Right lobe of liver (tissue), 6 donors: ENCODE data around the gene RNF150. TPM values are rescaled to one million over a fixed set of nuclear protein-coding genes. Genes with fewer than 3 reads are reported as not detected.
A peak's percentile ranks its signal among the peaks of the same experiment; 100 is the strongest.
"Not testable (repeated sequence)": the region's sequence is repeated elsewhere in the genome, so short reads cannot be mapped to it uniquely, and the experiment has no call there.

Experiments
- ATAC-seq, 4 donors: fragments of 200-7000 bp; cut with Tn5 transposase; one replicate each; pipeline ENCODE4 v1.9.1; 2020; ENCODE audit warnings: mild to moderate bottlenecking in 4 of 4, moderate library complexity in 4 of 4
- DNase-seq, 3 donors: peaks; one replicate each; pipeline ENCODE4 v3.0.0-alpha.2; 2020
- H3K27ac ChIP-seq, 3 donors: fragments of 200-600 bp; one replicate each; pipeline ENCODE4 v1.8.0; 2022
- H3K27me3 ChIP-seq, 2 donors: fragments of 200-600 bp; one replicate each; pipeline ENCODE4 v1.8.0; 2022
- H3K36me3 ChIP-seq, 4 donors: fragments of 200-600 bp; sonication (generic) in 1 of 4; one replicate each; pipeline versions ENCODE4 v1.5.1 to v1.8.0; 2017 to 2022; ENCODE audit warnings: control low read depth in 1 of 4
- H3K4me1 ChIP-seq, 4 donors: fragments of 200-600 bp; sonication (generic) in 1 of 4; one replicate each; pipeline versions ENCODE4 v1.5.1 to v1.8.0; 2017 to 2022; ENCODE audit warnings: control low read depth in 1 of 4
- H3K4me3 ChIP-seq, 3 donors: fragments of 200-600 bp; one replicate each; pipeline ENCODE4 v1.8.0; 2022
- H3K9me3 ChIP-seq, 4 donors: fragments of 200-600 bp; sonication (generic) in 1 of 4; one replicate each; pipeline versions ENCODE4 v1.5.1 to v1.8.0; 2017 to 2022; ENCODE audit warnings: control low read depth in 1 of 4
- CTCF ChIP-seq, 4 donors: fragments of 200-600 bp in 3 of 4; fragments of 450-650 bp in 1 of 4; IDR thresholded peaks; one replicate each; pipeline versions ENCODE4 v1.5.1 to v1.8.0; 2016 to 2022; ENCODE audit warnings: antibody characterized with exemption in 4 of 4, mild to moderate bottlenecking in 2 of 4
- POLR2A ChIP-seq: fragments of 450-650 bp; IDR thresholded peaks from one replicate; pipeline ENCODE4 v1.6.1; 2017; ENCODE audit warnings: antibody characterized with exemption, mild to moderate bottlenecking
- WGBS: methylation state at CpG from one replicate; pipeline ENCODE4 v1.1.6; 2018; ENCODE audit warnings: low coverage, low lambda C conversion rate; ENCODE audit not compliant: insufficient coverage; ENCODE audit errors: missing lambda C conversion rate; 5-methylcytosine and 5-hydroxymethylcytosine counted together
- intact Hi-C, 2 donors: fragments of 100-400 bp; cut with DNase I; formaldehyde crosslinking; loops; one replicate each; pipeline versions ENCODE4 v1.11.2 to v1.14.1; 2022
- total RNA-seq, 6 experiments: library from RNA; depleted of rRNA in 2 of 6; stranded (reverse); fragments of >200 nt in 2 of 6; fragmentation: NEBNext Ultra II Directional in 3 of 6; extraction: Animal tissue kit (Norgen Biotek cat#: 25700) in 3 of 6; gene quantifications; one replicate each; pipeline versions ENCODE4 v1.1.0 to v1.2.4, GENCODE V29; 2016 to 2023
- donor health status: DM: no; HTN: yes; CAD: no.
- donor health status: DM: no; HTN: no; CAD: no.
- donor health status: DM: no; HTN: no; CAD: no.
- donor health status: DM: no; HTN: yes; CAD: no.
- donor health status: DM: no; HTN: yes; CAD: no.

The RNF150 gene
- total RNA-seq, 6 experiments from 2014 or later = 1.2 to 1.8 (median 1.5) TPM

GRCh38 chr4:140837736-140838135 lies 295.5 kb downstream of the RNF150 start:
- no peaks in the 10 kb centered on the region for H3K9me3 ChIP-seq
- no peaks in the 10 kb centered on the region for H3K27me3 ChIP-seq
- TF ChIP-seq CTCF (IDR thresholded peaks at IDR 0.05) = no peak
- TF ChIP-seq POLR2A = no peak
- intact Hi-C loops = no loop called here
- no peak for DNase-seq
- peak in 2 of 4 donors; percentile 42 to 44 for ATAC-seq
- no peak overlapping the region for H3K27ac ChIP-seq
- H3K36me3 ChIP-seq = no peaks in the 10 kb centered on the region
- no peaks in the 10 kb centered on the region for H3K4me1 ChIP-seq
- H3K4me3 ChIP-seq = no peak overlapping the region

- WGBS = 58% methylated on average over 7 of the region's 7 CpGs
- Histone ChIP-seq H3K36me3 (no peaks in the 10 kb centered on the region), H3K27ac (no peak overlapping the region), H3K27me3 (no peaks in the 10 kb centered on the region), H3K9me3 (no peaks in the 10 kb centered on the region), H3K4me1 (no peaks in the 10 kb centered on the region), H3K4me3 (no peak overlapping the region)
- ATAC-seq = no peak
- no peak for DNase-seq
- intact Hi-C loops = no loop called here
- TF ChIP-seq CTCF (IDR thresholded peaks at IDR 0.05) (no peak), POLR2A (no peak)
Observed at GRCh38 chr4:140834839-140835495, 298.3 kb downstream of the RNF150 start.

- TF ChIP-seq CTCF (IDR thresholded peaks at IDR 0.05) = no peak
- no peak for TF ChIP-seq POLR2A
- Histone ChIP-seq H3K4me3 (no peak overlapping the region), H3K36me3 (no peaks in the 10 kb centered on the region), H3K9me3 (no peaks in the 10 kb centered on the region), H3K4me1 (no peaks in the 10 kb centered on the region), H3K27me3 (no peaks in the 10 kb centered on the region), H3K27ac (no peak overlapping the region)
- 75% methylated on average over 4 of the region's 4 CpGs for WGBS
- intact Hi-C loops = no loop called here
- ATAC-seq = no peak
- DNase-seq = no peak
Observed at GRCh38 chr4:140833280-140833679, 300.0 kb downstream of the RNF150 start.

GRCh38 chr4:140829825-140830224 lies 303.4 kb downstream of the RNF150 start:
- Histone ChIP-seq H3K27ac (no peak overlapping the region), H3K9me3 (no peaks in the 10 kb centered on the region), H3K36me3 (no peaks in the 10 kb centered on the region), H3K4me3 (no peak overlapping the region), H3K4me1 (no peaks in the 10 kb centered on the region), H3K27me3 (no peaks in the 10 kb centered on the region)
- DNase-seq (no peak), ATAC-seq (peak in 1 of 4 donors; percentile 15)
- TF ChIP-seq POLR2A = no peak
- no peak for TF ChIP-seq CTCF (IDR thresholded peaks at IDR 0.05)
- intact Hi-C loops = no loop called here

- Histone ChIP-seq H3K4me1 (no peaks in the 10 kb centered on the region), H3K36me3 (no peaks in the 10 kb centered on the region), H3K27me3 (no peaks in the 10 kb centered on the region), H3K27ac (no peak overlapping the region), H3K9me3 (no peaks in the 10 kb centered on the region), H3K4me3 (no peak overlapping the region)
- TF ChIP-seq CTCF (IDR thresholded peaks at IDR 0.05) (no peak), POLR2A (no peak)
- ATAC-seq = no peak
- no peak for DNase-seq
- WGBS = 100% methylated on average over 2 of the region's 2 CpGs
- intact Hi-C loops = no loop called here
Observed at GRCh38 chr4:140826701-140827027, 306.6 kb downstream of the RNF150 start.

GRCh38 chr4:140820520-140820919 lies 312.7 kb downstream of the RNF150 start:
- intact Hi-C loops, DNase-seq, H3K27ac ChIP-seq, H3K27me3 ChIP-seq, H3K36me3 ChIP-seq, ATAC-seq, H3K4me1 ChIP-seq, H3K9me3 ChIP-seq, H3K4me3 ChIP-seq: not testable (repeated sequence)
- WGBS = 61% methylated on average over 3 of the region's 3 CpGs
